COLO829 (cell line): ENCODE results near the gene METTL23.
A peak's percentile ranks its signal among the peaks of the same experiment; 100 is the strongest.
"Not testable (repeated sequence)": the region's sequence is repeated elsewhere in the genome, so short reads cannot be mapped to it uniquely, and the experiment has no call there.

ENCODE experiments used
- DNase-seq: peaks from one replicate; pipeline ENCODE4 v3.0.0; 2012; ENCODE audit warnings: low spot score

Gene METTL23

GRCh38 chr17:76695059-76695831 is 31.4 kb upstream of the METTL23 start:
- DNase-seq = no peak

- DNase-seq = no peak
These were observed 29.6 kb upstream of the METTL23 start for GRCh38 chr17:76696763-76697701.

GRCh38 chr17:76697702-76698465 is 28.8 kb upstream of the METTL23 start:
- no peak for DNase-seq

- DNase-seq = not testable (repeated sequence)
These were observed 28.1 kb upstream of the METTL23 start for GRCh38 chr17:76698466-76698977.

GRCh38 chr17:76700270-76700616 is 26.4 kb upstream of the METTL23 start:
- DNase-seq = no peak

- DNase-seq = peak; percentile 38
These were observed 25.8 kb upstream of the METTL23 start for GRCh38 chr17:76700617-76701470.

GRCh38 chr17:76701471-76701967 is 25.1 kb upstream of the METTL23 start:
- no peak for DNase-seq

GRCh38 chr17:76702076-76702475 is 24.6 kb upstream of the METTL23 start:
- no peak for DNase-seq

GRCh38 chr17:76702941-76703637 is 23.6 kb upstream of the METTL23 start:
- DNase-seq = no peak

GRCh38 chr17:76704805-76705204 is 21.8 kb upstream of the METTL23 start:
- DNase-seq = no peak

GRCh38 chr17:76706817-76707216 is 19.8 kb upstream of the METTL23 start:
- DNase-seq = no peak

GRCh38 chr17:76707985-76708807 is 18.4 kb upstream of the METTL23 start:
- no peak for DNase-seq

- no peak for DNase-seq
These were observed 17.3 kb upstream of the METTL23 start for GRCh38 chr17:76709077-76709950.

GRCh38 chr17:76709951-76710862 is 16.4 kb upstream of the METTL23 start:
- not testable (repeated sequence) for DNase-seq

- no peak for DNase-seq
These were observed 15.6 kb upstream of the METTL23 start, which contains the start of gene MXRA7 for GRCh38 chr17:76710863-76711611. TSS of gene MXRA7 (minus strand) at chr17:76710965. CDS start at chr17:76710946, 19 bp downstream.

GRCh38 chr17:76712321-76712720 is 14.3 kb upstream of the METTL23 start:
- not testable (repeated sequence) for DNase-seq
